Measurements from ENCODE around the gene CRTAC1.

Gene CRTAC1

DNA sequence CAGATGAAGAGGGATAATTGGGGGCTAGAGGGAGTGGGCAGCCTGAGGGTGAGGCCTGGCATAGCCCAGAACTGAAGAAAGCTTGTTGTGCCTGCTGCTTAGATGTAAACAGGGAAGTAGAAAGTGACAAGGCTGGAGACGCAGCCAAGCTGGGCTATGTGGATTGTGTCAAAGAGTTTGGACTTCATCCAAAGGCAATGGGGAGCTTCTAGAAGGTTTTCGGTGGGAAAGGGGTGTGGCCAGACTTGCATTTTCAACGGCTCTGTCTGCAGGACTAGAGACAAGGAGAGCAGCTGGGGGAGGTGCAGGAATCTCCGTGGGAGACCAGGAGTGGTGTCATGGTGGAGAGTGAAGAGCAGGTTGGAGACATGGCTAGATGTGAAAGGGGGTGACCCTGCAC, 132.0 kb downstream of the CRTAC1 start:
- no peak for DNase-seq (ENCODE audit: low read depth in 2 of 2)

DNA sequence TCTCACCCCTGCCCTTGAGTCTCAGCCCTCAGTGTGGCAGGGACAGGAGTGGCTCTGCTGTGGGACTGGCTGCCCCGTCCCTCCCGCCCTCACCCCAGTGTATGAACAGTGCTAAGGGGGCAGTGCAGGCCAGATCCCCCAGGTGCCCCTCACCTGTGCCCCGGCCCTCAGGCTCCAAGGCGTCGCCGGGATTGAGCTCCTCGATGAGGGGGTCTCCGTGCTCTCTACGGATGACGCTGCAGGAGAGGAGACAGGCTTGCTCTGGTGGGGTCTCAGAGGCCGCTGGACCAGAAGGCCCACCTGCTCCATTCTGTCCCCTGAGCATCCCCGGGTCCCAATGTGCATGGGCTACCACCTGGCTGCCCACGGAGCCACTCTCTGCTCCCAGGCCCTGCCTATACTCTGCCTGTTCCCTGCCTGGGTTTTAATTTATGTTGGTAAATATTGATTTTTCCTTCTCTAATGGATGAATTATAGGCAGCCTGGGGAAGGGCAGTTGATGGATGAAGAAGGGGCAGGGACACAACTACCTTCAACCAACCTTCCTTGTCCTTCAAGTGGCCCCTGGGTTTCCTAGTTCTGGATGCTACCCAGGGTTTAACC, 133.6 kb downstream of the CRTAC1 start:
- no peak for DNase-seq (ENCODE audit: low read depth in 2 of 2)

DNA sequence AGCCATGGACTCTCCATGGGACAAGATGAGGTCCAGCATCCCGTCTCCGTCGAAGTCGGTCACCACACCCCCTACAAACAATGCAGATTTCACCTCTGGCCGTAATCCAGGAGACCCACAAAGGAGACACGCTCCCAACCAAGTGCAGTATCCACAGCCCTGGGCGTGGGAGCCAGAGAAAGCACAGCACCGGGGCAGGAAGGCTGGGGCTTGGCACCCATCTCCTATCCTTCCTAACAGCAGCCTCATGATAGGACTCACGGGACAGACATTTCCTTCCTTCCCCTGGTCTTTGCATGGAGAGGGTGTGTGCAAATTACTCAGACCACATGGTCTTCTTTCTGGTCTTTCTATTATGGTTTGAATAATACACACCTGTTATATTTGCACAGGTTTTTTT, 134.5 kb downstream of the CRTAC1 start:
- no peak for DNase-seq (ENCODE audit: low read depth in 2 of 2)

DNA sequence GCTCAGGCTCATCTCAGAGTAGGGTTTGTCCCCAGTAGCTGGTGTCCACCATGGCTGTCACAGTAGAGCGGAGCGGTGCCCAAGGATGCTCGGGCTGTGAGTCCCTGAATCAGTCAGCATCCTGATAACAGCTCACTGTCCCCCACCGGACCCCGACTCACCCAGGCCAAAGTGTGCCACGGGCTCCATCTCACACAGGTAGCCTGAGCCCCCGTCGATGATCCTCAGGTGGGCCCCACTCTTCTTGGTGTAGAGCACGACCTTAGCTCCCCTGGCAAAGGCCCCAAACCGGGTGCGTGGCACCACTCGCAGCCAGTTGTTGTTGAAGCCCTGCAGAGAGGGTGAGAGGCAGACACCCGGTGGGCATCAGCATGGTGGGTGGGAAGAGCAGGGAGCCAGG, 135.3 kb downstream of the CRTAC1 start:
- DNase-seq (ENCODE audit: low read depth in 2 of 2) = no peak

DNA sequence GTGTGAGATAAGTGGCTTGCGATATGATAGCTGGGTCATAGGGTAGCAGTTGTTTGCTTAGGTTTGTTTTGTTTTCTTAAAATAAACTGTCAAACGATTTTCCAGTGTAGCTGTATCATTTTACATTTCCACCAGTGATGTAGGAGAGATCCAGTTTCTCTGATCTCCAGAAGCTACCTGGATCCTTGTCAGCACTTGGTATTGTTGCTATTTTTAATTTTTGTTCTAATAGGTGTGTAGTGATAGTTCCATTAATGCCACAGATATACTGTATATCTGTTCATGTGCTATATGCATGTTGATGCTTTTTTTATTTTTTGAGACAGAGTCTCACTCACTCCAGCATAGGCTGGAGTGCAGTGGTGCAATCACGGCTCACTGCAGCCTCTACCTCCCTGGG, 136.3 kb downstream of the CRTAC1 start:
- DNase-seq (ENCODE audit: low read depth in 2 of 2) = no peak

DNA sequence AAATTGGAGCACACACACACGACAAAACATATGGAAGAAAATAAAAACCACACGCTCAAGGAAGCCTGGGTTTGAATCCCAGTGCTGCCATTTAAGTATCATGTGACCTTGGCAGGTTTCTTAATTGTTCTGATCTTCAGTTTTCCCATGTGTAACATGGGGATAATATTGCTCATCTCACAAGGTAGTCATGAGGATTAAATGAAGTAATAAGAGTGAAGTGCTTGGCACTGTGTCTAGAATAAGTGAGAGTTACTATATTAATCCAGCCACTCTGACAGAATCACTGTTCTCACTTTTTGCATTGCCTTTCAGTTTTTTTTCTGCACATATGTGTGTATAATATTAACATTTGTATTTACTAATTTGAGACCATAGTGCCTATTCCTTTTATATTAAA, 137.5 kb downstream of the CRTAC1 start:
- no peak for DNase-seq (ENCODE audit: low read depth in 2 of 2)

DNA sequence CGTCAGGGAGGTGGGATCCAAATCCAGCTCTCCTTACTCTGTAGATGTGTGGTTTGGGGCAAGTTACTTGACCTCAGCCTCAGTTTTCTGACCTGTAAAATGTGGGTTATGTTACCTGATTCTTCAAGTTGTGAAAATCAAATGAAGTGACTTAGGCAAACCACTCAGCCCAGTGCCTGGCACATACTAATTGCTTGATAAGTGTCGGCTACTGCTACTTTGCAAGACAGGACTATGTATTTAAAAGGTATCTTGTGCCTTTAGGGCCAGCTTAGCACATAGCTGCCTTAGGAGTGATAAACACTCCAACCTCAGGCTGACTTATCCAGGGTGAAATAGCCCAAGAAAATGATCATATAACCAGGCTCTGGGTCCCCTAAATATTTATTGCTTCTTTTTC, 137.9 kb downstream of the CRTAC1 start:
- DNase-seq (ENCODE audit: low read depth in 2 of 2) = no peak

DNA sequence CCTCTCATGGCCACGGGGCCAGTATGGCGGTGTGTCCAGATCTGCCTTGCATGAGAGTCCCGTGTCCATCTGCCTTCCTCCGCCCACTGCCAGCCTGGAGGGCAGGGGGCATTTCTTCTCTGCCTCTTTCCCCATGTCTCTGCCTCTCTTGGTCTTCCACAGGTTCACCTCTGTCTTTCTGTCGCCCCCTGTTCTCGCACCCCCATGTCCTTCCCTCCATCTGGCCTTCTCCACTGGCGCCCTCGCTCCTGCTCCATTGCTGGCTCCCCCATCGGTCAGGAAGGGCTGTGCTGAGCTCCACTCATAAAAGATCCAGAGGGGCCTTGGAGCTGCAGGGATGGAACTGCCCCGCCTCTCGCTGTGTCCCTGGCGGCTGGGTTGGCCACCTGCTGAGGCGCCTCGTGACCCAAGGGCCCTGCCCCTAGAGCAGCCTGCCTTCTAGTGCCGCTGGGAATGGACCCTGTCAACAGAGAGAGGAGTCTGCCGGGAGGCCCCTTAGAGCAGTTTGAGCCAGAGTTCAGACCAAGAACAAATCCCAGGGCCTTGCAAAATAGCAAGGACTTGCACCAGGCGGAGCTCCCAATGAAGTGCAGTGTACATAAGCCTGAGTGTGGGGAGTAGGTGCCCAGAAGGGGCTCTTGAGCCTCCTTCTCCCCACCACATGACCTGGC, 138.8 kb downstream of the CRTAC1 start:
- DNase-seq (ENCODE audit: low read depth in 2 of 2) = no peak

DNA sequence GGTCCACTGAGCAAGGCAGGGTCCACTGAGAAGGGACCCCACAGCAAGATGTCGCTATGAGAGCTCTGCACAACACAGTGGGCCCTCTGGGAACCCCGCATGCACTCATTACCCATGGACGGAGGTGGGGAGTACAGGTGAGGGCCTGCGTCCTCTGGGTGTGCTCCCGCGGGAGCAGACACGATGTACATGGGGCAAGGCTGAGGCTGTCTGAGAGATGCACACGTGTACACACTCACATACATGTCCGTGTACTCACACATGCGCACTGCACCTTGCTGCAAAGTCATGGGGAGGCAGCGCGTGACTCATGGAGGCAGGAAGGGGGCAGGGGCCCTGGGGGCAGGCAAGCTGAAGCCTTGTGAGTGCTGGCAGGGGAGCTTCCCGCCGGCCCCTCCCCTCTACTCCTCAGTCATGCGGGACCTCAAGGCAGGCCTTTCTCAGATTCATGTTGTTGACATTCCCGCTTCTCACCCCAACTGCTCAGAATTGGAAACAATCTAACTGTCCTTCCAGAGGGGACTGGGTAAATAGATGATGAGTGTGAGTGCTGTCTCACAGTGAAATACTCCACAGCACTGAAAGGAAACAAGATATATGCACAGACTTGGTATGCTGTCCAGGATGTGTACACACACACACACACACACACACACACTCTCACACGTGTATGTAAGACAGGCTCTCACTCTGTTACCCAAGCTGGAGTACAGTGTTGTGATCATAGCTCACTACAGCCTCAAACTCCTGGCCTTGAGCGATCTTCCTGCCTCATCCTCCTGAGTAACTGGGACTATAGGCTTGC, 140.8 kb downstream of the CRTAC1 start:
- DNase-seq (ENCODE audit: low read depth in 2 of 2) = peak; percentile 38 to 42

DNA sequence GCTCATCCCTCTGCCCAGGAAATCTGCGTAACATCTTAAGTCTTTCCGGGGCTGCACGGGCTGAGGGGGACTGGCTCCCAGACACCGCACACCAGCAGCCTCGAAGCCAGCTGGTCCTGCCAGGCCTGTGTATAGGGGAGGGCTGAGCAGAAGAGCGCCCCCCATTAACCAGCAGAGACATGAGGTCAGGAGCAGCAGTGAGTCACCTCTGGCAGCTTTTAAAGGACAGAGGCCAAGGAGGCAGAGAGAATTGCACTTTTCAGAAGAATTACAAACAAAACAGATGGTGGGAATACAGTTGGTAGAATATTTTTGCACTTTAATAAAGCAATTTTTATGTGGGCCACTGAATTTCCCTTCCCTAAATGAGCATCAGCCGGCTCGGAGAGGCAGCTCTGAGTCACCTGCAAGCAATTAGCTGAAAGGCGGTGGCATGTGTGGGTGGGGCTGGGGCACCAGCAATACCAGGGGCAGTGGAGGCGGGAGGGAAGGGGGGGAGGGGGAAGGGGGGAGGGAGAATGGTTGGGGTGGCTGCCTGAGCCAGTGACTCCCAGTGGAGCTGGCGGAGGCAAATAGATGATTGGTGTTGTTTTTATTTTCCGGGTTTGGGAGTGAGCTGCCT, 141.7 kb downstream of the CRTAC1 start:
- DNase-seq (ENCODE audit: low read depth in 2 of 2) = peak in 1 of 2 experiments; percentile 8

DNA sequence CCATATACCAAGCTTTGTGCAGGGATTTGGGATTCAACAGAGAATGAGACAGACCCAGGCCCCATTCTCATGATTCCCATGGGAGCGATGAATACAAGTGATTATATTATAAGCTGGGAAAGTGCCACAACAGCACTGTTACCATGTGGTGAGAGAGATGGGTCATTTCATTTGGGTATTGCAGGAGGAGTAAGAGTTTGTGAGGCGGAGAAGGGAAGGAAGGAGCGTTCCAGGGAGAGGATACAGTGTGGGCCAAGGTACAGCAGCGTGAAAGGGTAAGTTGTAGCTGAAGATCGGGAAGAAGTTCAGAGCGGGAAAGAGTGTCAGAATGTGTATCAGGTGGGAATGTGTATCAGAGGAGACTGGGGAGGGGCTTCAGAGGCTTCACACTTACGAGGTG, 142.3 kb downstream of the CRTAC1 start:
- no peak for DNase-seq (ENCODE audit: low read depth in 2 of 2)

DNA sequence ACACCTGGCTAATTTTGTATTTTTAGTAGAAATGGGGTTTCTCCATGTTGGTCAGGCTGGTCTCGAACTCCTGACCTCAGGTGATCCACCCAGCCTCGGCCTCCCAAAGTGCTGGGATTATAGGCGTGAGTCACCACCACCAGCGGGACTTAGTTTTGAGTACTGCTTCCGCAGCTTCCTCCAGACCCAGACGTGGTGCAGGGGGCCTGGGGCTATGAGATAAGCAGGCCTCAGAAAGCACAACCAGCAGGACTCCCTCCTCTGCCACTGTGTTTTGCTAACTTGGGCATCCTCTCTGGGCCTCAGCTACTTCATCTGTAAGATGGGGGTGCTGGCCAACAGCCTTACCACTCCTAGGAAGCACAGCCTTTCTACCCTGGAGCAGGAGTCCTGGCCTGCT, 143.0 kb downstream of the CRTAC1 start:
- no peak for DNase-seq (ENCODE audit: low read depth in 2 of 2)

DNA sequence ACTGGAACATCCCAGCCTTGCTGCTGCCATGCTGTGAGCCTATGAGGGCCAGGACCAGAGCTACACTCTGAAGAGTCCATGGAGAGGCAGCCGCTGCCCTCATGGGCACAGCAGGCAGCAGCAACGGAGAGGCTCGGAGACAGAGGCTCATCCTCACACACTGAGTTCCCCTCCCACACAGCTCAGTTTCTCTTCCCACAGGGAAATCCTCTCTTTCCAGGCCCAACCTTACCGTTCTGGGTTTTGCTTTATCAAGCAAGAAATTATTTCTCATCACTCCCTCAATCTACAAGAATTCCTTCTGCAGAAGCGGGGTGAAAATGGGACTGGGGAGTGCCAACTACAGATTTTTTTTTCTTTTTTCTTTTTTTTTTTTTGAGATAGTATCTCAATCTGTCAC, 144.1 kb downstream of the CRTAC1 start:
- DNase-seq (ENCODE audit: low read depth in 2 of 2) = no peak

DNA sequence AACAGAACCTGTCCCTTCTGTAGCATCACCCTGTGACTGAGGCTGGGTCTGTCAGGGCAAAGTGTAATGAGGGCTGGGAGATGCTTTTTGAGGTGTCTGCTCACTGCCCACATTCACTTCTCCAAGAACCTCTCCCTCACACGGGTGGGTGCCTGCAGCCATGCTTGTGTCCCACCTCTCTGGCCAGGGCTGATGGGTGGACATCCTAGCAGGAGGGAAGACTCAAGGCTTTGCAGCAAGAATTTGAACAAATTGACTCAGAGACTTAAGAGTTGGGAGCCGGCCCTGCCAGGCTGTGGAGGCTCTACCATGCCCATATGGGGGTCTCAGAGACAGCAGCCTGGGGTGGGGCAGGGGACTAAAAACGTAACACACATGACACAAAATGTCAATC, 147.3 kb downstream of the CRTAC1 start:
- no peak for DNase-seq (ENCODE audit: low read depth in 2 of 2)

DNA sequence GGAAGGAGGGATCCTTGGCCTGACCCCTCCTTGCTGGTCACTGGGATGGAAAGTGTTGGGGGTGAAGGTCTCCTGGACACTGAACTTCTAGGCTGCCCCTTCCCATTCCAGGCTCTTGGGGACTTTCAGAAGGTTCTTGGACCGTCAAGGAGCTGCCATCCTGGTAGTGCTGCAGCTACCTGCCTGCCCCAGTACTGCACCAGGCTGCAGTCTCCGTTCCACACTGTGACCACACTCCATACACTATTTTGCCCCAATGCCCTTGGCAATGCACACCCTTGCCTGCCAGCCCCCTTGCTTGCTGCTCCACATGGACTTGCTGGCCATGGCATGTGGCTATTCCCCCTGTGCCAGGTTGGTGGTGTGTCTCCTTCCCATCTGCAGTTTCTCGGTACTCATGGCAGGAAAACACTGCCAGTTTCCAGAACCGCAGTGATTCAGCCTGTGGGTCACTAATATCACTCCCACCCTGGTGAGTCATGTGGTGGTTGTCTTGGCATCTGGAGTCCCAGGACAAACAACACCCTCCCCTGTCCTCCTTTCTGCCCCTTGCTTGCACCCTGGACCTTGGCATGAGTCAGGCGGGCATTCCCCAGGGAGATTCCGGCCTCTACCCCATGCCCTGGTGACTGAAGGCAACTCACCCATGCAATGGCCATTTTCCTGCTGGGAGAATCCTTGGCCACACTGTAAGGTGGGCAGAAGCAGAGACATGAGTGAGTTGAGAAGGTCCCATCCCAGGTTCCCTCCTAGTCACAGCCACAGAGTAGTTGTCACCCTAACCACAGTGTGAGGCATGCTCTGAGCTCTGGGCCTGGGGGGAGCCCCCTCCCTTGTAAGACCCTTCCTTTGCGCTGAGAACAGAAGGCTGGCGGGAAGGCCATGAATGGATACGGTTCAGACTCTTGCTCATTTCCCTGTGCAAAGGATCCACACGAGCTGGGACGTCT, 148.0 kb downstream of the CRTAC1 start:
- no peak for DNase-seq (ENCODE audit: low read depth in 2 of 2)

DNA sequence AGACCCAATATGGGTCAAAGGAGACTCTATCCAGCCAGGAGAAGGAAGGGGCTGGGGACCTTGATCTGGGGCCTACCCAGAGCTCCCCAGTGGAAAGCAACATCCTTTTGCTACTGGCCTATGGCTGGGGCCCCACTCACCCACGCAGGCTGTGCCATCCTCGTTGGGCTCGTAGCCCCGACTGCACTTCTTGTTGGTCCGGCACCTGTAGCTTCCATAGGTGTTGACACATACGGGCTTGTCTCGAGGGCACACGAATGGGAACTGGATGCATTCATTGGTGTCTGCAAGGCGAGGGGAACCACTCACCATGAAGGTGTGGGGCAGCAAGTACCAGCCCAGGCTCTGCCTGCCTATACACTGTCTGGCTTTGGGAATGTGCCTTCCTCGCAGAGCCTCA, 150.3 kb downstream of the CRTAC1 start:
- DNase-seq (ENCODE audit: low read depth in 2 of 2) = no peak

DNA sequence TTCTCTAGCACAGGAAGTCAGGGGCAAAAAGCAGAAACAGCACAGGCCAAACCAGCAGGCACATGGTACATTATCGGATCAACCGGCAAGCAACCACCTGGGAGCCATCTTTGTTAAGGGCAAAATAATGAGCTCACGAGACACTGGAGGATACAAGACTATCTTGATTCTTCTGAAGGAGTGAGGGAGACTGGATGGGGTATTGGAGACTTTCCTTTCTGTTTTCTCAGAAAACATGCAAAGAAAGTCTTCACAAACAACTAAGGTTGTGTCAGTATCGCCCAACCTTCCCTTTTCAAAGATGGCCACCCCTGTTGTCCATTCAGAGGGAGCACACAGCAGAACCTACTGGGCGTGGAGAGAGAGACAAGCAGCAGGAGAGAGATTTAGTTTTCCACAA, 151.2 kb downstream of the CRTAC1 start:
- no peak for DNase-seq (ENCODE audit: low read depth in 2 of 2)

DNA sequence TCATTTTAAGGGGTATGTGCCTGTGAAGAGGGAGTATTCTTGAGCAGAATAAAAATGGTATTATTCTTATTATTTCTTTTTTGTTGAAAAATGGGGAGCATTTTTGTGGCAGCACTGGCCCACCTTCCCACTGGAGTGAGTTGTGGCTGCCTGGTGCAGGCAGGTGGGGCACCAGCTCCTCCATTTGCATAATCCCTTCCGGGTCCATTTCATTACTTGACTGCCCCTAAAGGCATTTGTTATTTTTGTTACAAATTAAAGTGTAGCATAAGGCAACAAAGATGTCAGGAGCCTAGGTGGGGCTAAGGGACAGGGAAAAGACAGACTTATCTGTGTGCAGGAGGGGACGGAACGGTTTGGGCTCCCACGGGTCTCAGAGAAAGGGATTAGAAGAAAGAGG, 154.0 kb downstream of the CRTAC1 start:
- no peak for DNase-seq (ENCODE audit: low read depth in 2 of 2)

DNA sequence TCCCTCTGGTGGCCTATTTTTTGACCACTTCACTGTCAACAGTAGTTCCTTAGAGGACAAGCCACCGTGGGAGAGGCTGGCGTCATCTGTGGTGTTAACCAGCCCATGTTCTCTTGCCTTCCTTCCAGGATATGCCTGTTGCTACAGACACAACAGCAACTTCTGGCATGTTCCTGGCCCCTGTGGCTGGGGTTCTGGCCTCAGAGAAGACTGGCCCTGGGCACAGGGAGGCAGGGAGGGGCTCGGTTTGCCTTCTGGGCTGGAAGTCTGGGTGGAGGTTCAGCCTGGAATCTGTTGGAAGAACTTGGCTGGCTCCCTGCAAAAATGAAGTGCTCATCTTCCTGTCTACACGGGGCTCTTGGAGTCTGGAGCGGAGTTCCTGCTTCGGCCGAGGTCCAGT, 155.0 kb downstream of the CRTAC1 start:
- DNase-seq (ENCODE audit: low read depth in 2 of 2) = no peak

DNA sequence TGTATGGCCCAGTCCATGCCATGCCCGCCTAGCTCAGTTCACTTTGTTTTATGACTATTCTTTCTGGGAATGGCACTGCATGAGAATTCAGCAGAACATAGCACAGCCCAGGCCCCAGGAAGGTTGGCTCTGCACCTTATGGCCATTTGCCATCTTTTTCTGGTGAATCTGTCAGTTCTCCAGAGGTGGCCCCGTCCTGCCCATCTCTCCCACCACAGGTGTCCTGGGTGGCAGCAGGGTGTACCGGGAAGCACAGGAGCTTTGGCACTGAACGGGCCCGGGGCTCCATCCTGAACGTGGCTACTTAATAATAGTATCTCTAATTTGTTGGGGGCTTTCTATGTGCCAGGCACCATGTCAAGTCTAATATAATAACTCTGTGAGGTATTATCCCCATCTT, 156.1 kb downstream of the CRTAC1 start:
- DNase-seq (ENCODE audit: low read depth in 2 of 2) = no peak

DNA sequence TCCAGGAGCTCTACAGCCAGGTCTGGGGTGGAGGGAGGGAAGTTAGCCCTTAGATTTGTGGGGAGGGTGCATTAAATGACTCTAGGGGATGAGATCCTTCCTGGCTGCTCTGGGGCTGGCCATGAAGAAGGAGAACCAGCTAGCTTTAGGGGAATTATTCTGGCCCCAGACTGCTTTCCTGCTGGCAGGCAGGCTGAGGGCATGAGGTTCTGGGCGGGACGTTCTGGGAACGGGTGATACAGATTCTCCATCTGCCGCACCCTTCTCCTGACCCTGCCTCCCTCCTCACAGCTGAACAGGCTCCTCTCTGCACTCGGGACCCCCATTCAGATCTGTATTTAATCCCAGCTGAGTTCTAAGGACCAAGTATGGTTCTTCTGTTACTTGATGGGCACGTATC, 156.9 kb downstream of the CRTAC1 start:
- no peak for DNase-seq (ENCODE audit: low read depth in 2 of 2)

DNA sequence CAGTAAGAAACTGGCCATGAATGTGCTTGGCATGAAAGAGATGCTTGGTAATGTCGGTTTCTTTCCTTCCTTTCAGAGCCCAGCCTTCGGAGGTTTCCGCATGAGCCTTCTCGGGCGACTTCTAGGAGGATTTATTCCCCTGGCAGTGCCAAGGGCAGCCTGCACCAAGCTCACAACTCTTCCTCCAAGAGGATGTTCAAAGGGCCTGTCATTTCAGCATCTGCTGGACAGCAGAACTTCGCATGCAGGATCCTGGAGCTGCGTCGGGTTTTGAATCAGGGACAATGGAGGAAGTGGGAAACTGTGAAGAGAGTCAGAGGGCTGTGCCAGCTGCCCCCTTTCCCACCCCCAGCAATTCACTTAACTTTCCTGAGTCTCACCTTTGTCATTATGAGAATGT, 159.4 kb downstream of the CRTAC1 start:
- no peak for DNase-seq (ENCODE audit: low read depth in 2 of 2)
